Omental fat pad (tissue), 4 donors: ENCODE measurements around the gene LIN7C. TPM values are rescaled to one million over a fixed set of nuclear protein-coding genes. Genes with fewer than 3 reads are reported as not detected.

ENCODE experiments used
- ATAC-seq: fragments of 150-250 bp; one replicate; pipeline ENCODE4 v1.9.1; 2016; ENCODE audit warnings: mild to moderate bottlenecking, moderate library complexity; ENCODE audit not compliant: low FRiP score
- DNase-seq: peaks from one replicate; pipeline ENCODE4 v3.0.0-alpha.2; 2019; ENCODE audit warnings: low spot score
- small RNA-seq: library from RNA; depleted of rRNA; stranded (forward); fragments of <200 nt; gene quantifications from one replicate; pipeline ENCODE3, GENCODE V24; 2016
- total RNA-seq, 4 donors: library from RNA; depleted of rRNA; stranded (reverse); fragments of >200 nt; gene quantifications; one replicate each; pipeline ENCODE4 v1.1.0, GENCODE V29; 2016
- TF ChIP-seq, protein P1 (sequence below), 3 donors: fragments of 450-650 bp; IDR thresholded peaks; one replicate each; pipeline ENCODE4 v1.5.1; 2016 to 2017; ENCODE audit warnings: antibody characterized with exemption in 3 of 3, mild to moderate bottlenecking in 3 of 3, moderate library complexity in 2 of 3

LIN7C gene
- total RNA-seq, 4 donors from 2014 or later: 26.5 to 37.7 (median 30.3) TPM

DNA sequence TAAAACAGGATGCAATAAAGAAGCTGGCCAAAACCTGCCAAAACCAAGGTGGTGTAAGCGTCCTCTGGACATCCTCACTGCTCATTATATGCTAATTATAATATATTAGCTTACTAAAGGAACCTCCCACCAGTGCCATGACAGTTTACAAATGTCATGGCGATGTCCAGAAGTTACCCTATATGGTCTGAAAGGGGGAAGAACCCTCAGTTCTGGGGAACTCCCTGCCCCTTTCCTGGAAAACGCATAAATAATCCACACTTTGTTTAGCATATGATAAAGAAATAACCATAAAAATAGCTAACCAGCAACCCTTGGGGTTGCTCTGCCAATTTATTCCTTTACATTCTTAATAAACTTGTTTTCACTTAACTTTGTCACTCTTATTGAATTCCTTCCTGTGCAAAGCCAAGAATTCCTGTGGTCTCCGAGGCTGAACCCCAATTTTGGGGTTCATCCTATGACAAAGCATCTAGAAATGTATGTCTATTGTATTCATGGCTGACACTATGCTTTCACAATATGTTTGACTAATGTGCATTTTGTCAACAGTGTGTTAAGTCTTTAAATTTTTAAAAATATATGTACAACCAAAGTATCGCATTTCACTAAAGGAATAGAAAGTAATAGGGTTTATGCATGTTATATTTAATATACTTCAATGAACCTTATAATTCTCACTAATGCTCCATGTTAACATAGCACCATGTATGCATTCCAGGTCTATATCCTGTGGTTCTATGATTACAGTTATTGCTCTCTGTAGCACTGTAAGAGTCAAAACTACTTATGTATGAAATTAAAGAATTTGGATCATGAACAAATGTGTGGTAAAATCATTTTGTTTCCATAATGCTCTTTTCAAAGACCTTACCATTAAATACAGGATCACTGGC, 59.0 kb downstream of the LIN7C start:
- TF ChIP-seq, protein P1, sequence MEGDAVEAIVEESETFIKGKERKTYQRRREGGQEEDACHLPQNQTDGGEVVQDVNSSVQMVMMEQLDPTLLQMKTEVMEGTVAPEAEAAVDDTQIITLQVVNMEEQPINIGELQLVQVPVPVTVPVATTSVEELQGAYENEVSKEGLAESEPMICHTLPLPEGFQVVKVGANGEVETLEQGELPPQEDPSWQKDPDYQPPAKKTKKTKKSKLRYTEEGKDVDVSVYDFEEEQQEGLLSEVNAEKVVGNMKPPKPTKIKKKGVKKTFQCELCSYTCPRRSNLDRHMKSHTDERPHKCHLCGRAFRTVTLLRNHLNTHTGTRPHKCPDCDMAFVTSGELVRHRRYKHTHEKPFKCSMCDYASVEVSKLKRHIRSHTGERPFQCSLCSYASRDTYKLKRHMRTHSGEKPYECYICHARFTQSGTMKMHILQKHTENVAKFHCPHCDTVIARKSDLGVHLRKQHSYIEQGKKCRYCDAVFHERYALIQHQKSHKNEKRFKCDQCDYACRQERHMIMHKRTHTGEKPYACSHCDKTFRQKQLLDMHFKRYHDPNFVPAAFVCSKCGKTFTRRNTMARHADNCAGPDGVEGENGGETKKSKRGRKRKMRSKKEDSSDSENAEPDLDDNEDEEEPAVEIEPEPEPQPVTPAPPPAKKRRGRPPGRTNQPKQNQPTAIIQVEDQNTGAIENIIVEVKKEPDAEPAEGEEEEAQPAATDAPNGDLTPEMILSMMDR (IDR thresholded peaks at IDR 0.05): no peak
- ATAC-seq: no peak

DNA sequence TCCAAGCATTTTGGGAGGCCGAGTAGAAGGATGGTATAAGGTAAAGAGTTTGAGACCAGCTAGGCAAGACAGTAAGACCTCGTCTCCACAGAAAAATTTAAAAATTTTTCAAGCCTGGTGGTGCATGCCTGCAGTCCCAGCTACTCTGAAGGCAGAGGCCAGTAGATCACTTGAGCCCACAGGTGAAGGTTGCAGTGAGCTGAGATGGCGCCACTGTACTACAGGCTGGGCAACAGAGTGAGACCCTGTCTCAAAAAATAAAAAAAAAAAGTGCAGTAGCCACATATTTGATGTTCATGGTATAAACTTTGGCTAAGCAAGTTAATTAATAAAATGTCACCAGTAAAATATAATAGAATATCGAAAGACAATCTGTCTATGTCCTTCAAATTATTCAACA, 60.9 kb downstream of the LIN7C start:
- no peak for ATAC-seq

More for the DNA sequence above, 59.0 kb downstream of the LIN7C start:
- no peak for DNase-seq

DNA sequence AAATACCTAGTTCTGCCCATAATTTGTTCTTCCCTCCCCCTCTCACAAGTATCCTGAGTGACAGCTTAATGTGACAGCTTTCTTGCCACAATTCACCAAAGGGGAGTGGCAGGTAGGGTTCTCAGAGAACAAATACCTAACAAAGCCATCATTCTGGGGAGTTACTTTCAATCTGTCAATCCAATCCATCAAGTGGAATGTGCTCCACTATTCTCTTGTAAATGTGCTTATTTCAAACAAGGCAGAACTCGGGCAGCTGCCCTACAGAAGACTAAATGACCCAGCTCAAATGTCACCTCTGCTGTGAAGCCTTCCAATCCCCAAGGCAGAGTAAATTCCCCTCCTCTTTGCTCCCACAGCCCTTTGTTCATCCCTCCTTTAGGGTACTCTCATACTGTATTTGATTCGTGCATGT, 61.8 kb downstream of the LIN7C start:
- no peak for ATAC-seq
- no peak for DNase-seq
- TF ChIP-seq, protein P1 (IDR thresholded peaks at IDR 0.05): no peak

More for the DNA sequence above, 60.9 kb downstream of the LIN7C start:
- TF ChIP-seq, protein P1 (IDR thresholded peaks at IDR 0.05): no peak
- no peak for DNase-seq

Small RNAs within 50 kb of the gene (small RNA-seq; reads per million reads assigned to genes)
- not detected for gene AC100771.1
- gene MIR8087: not detected
- gene RNA5SP339: not detected

Other genes starting within 250 kb of the LIN7C start
- 1 to 10 TPM; 2.0 to 3.1 (median 2.4) TPM for gene CCDC34, start 143.6 kb downstream of the LIN7C start, total RNA-seq
- 10 to 100 TPM; 18.1 to 31.5 (median 26.1) TPM for gene LGR4, start 34.0 kb downstream of the LIN7C start, total RNA-seq
- gene BDNF, start 193.7 kb upstream of the LIN7C start, total RNA-seq: 1 to 10 TPM in 1 of 4 donors, under 1 TPM in 3; 0.16 to 1.2 (median 0.45) TPM